Heart left ventricle (tissue), 16 donors: Measurements from ENCODE around the gene TRIOBP. TPM values are rescaled to one million over a fixed set of nuclear protein-coding genes. Genes with fewer than 3 reads are reported as not detected.

Experiments used
- ATAC-seq, 4 donors: fragments of 200-7000 bp; cut with Tn5 transposase; one replicate each; pipeline ENCODE4 v1.9.1; 2020 to 2022; ENCODE audit warnings: moderate library complexity in 4 of 4, mild to moderate bottlenecking in 3 of 4, moderate number of reproducible peaks in 1 of 4
- DNase-seq, 5 donors: peaks; one replicate each; pipeline ENCODE4 v3.0.0-alpha.2; 2020
- H3K27ac ChIP-seq, 12 donors: fragments of 200-600 bp; sonication (generic) in 4 of 12; one replicate each; pipeline versions ENCODE4 v1.5.0 to v1.8.0; 2016 to 2022; ENCODE audit warnings: mild to moderate bottlenecking in 2 of 12
- H3K27me3 ChIP-seq, 9 donors: fragments of 200-600 bp; sonication (generic) in 2 of 9; one replicate each; pipeline versions ENCODE4 v1.5.1 to v1.8.0; 2016 to 2022; ENCODE audit warnings: mild to moderate bottlenecking in 3 of 9
- H3K36me3 ChIP-seq, 9 donors: fragments of 200-600 bp; sonication (generic) in 2 of 9; one replicate each; pipeline versions ENCODE4 v1.5.0 to v1.8.0; 2018 to 2022; ENCODE audit warnings: mild to moderate bottlenecking in 2 of 9
- H3K4me1 ChIP-seq, 12 donors: fragments of 200-600 bp; sonication (generic) in 4 of 12; one replicate each; pipeline versions ENCODE4 v1.5.0 to v1.8.0; 2016 to 2022; ENCODE audit warnings: mild to moderate bottlenecking in 3 of 12
- H3K4me3 ChIP-seq, 12 donors: fragments of 200-600 bp; sonication (generic) in 4 of 12; one replicate each; pipeline versions ENCODE4 v1.5.0 to v1.8.0; 2017 to 2022; ENCODE audit warnings: mild to moderate bottlenecking in 9 of 12, moderate library complexity in 4 of 12
- H3K9me3 ChIP-seq, 12 donors: fragments of 200-600 bp; sonication (generic) in 4 of 12; one replicate each; pipeline versions ENCODE4 v1.5.0 to v1.8.0; 2016 to 2022; ENCODE audit warnings: mild to moderate bottlenecking in 1 of 12
- POLR2A ChIP-seq, 2 donors: fragments of 450-650 bp; IDR thresholded peaks; one replicate each; pipeline ENCODE4 v1.6.1; 2017; ENCODE audit warnings: antibody characterized with exemption in 2 of 2, mild to moderate bottlenecking in 2 of 2, moderate library complexity in 2 of 2
- WGBS, 4 donors: extraction: QIAGEN DNeasy Blood & Tissue Kit in 2 of 4; methylation state at CpG; one replicate each; pipeline versions ENCODE4 v1.1.5 to v1.1.7; 2013 to 2018; 5-methylcytosine and 5-hydroxymethylcytosine counted together
- intact Hi-C, 10 donors: fragments of 100-400 bp; cut with DNase I; formaldehyde crosslinking; loops; one replicate each; pipeline versions ENCODE4 v1.11.1 to v1.14.2; 2022
- polyA plus RNA-seq, 2 donors: library from polyadenylated mRNA; stranded (reverse); fragments of 200-250 nt; gene quantifications; one replicate each; pipeline ENCODE4 v1.2.3, GENCODE V29; 2013
- total RNA-seq, 9 donors: library from RNA; depleted of rRNA in 2 of 9; stranded (reverse); fragments of >200 nt in 2 of 9; fragmentation: NEBNext Ultra II Directional in 3 of 9; extraction: Animal tissue kit (Norgen Biotek cat#: 25700) in 3 of 9; gene quantifications; one replicate each; pipeline versions ENCODE4 v1.1.0 to v1.2.4, GENCODE V29; 2016 to 2023
- TF ChIP-seq, protein P1 (sequence below), 12 donors: fragments of 200-600 bp; sonication (generic) in 4 of 12; IDR thresholded peaks; one replicate each; pipeline versions ENCODE4 v1.5.0 to v1.8.0; 2018 to 2022; ENCODE audit warnings: antibody characterized with exemption in 12 of 12, mild to moderate bottlenecking in 5 of 12
- donor health status: ischemic (EF 13 %, LVEDD 7.1; RV severe dilation, severe dysfunction).
- donor health status: healthy with polysubstance abuse.
- donor health status: DM: no; HTN: yes; CAD: no.
- donor health status: DM: no; HTN: no; CAD: no.
- donor health status: ischemic (EF 25% LVEDD 6.9; RV normal size, moderate dysfunction).
- donor health status: ischemic (EF 25% LVEDD 5.7; RV mildly dilated, moderate dysfunction).
- donor health status: healthy.
- donor health status: DM: yes; HTN: yes; CAD: no.
- donor health status: ischemic (EF 35%, LVEDD 5.7; RV mildly dilated, moderate dysfunction).
- donor health status: nonischemic (EF 11% LVEDD 7.7; RV severe dilation, severe dysfunction).
- donor health status: DM: yes; HTN: yes; CAD: no.
- donor health status: PGD.
- donor health status: ischemic (EF 29% LVEDD 5.4; RV normal size, mild dysfunction).
- donor health status: nonischemic (EF 23%, LVEDD 6.1; RV moderate dilation, normal function).

The TRIOBP gene
- total and polyA plus RNA-seq, 11 donors = 54.9 to 147 (median 94.7) TPM

DNA sequence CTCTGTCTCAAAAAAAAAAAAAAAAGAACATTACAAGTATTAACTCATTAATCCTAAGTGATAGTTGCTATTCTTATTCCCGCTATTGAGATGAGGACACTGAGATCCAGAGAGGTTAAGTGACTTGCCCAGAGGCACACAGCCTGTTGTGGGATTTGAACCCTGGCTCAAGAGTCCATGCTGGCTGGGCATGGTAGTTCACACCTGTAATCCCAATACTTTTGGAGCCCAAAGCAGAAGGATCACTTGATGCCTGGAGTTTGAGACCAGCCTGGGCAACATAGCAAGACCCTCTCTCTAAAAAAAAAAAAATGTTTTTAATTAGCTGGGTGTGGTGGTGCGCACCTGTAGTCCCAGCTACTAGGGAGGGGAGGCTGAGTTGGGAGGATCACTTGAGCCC, 115.0 kb downstream of the TRIOBP start:
- ATAC-seq = no peak
- Histone ChIP-seq H3K36me3 (peaks cover 0 to 21% (median 8%) of the 10 kb centered on the region in 9 donors), H3K4me1 (peaks cover 0 to 25% (median 11%) of the 10 kb centered on the region in 12 donors), H3K27me3 (no peaks in the 10 kb centered on the region), H3K27ac (peak overlapping the region in 1 of 12 donors; percentile 35), H3K4me3 (no peak overlapping the region), H3K9me3 (no peaks in the 10 kb centered on the region)
- 92 to 98% (median 94%) methylated on average over 2 of the region's 2 CpGs for WGBS, 4 donors
- intact Hi-C loops = loop anchor here in 2 of 10 donors (10.0 kb wide), 2 partner anchors 123 to 153 kb away; no protein-coding TSS in a partner anchor
- TF ChIP-seq, protein P1, sequence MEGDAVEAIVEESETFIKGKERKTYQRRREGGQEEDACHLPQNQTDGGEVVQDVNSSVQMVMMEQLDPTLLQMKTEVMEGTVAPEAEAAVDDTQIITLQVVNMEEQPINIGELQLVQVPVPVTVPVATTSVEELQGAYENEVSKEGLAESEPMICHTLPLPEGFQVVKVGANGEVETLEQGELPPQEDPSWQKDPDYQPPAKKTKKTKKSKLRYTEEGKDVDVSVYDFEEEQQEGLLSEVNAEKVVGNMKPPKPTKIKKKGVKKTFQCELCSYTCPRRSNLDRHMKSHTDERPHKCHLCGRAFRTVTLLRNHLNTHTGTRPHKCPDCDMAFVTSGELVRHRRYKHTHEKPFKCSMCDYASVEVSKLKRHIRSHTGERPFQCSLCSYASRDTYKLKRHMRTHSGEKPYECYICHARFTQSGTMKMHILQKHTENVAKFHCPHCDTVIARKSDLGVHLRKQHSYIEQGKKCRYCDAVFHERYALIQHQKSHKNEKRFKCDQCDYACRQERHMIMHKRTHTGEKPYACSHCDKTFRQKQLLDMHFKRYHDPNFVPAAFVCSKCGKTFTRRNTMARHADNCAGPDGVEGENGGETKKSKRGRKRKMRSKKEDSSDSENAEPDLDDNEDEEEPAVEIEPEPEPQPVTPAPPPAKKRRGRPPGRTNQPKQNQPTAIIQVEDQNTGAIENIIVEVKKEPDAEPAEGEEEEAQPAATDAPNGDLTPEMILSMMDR (IDR thresholded peaks at IDR 0.05) = no peak
- TF ChIP-seq POLR2A (IDR thresholded peaks at IDR 0.05) = no peak
- no peak for DNase-seq

DNA sequence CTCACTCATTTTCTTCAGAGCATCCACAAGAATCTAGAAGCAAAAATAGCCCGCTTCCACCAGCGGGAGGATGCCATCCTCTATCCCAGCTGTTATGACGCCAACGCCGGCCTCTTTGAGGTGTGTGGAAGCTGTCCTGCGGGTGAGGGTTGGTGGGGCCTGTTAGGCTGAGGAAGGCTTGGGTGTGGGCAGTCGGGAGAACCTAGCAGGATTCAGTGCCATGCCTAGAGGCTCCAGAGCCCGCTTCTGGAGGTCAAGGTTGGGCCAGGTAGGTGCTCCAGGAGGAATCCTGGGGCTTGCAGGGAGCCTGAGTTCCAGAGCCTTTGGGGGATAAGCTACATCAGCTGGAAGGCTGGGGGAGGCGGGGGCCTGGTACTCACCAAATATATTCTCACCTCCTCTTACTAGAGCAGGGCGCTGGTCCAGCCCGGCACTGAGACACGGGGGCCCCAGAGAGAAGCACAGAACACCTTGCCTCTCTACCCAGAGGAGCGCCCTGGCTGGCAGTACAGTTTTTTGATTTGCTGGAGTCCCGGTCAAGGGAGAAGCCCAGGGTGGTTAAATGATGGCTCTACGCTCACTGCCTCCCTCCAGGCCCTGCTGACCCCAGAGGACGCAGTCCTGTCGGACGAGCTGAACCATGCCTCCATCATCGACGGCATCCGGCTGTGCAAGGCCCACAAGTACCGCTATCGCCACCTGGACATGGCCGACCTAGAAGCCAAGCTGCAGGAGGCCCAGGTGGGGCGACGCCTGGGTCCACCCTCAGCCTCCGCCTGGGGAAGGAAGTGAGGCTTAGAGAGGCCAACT, 116.2 kb downstream of the TRIOBP start:
- intact Hi-C loops = loop anchor here in 2 of 10 donors (10.0 kb wide), 2 partner anchors 122 to 152 kb away; no protein-coding TSS in a partner anchor
- 93 to 96% (median 94%) methylated on average over 17 to 27 of the region's 27 CpGs for WGBS, 4 donors
- peaks cover 0 to 21% (median 8%) of the 10 kb centered on the region in 9 donors for H3K36me3 ChIP-seq
- H3K9me3 ChIP-seq = no peaks in the 10 kb centered on the region
- DNase-seq = no peak
- no peaks in the 10 kb centered on the region for H3K27me3 ChIP-seq
- H3K4me1 ChIP-seq = peaks cover 3 to 28% (median 14%) of the 10 kb centered on the region in 12 donors
- H3K4me3 ChIP-seq = no peak overlapping the region
- TF ChIP-seq POLR2A (IDR thresholded peaks at IDR 0.05) = no peak
- TF ChIP-seq, protein P1 (IDR thresholded peaks at IDR 0.05) = no peak
- ATAC-seq = no peak
- H3K27ac ChIP-seq = peak overlapping the region in 1 of 12 donors; percentile 35

DNA sequence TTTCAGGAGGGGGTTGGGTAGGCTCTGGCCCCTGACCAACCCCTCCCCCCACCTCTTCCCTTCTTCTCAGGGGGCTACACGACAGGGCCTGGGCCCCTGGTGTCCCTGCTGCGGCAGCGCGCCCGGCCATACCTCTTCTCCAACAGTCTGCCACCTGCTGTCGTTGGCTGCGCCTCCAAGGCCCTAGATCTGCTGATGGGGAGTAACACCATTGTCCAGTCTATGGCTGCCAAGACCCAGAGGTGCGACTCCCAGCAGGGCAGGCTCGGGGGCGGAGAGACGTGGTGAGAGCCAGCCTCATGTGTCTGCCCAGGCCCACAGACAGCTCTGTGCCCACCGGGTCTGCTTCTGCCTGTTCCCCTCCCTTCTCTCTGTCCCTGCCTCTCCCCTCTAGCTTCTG, 118.7 kb downstream of the TRIOBP start:
- ATAC-seq (no peak), DNase-seq (no peak)
- no peaks in the 10 kb centered on the region for H3K9me3 ChIP-seq
- peaks cover 0 to 18% (median 0%) of the 10 kb centered on the region in 9 donors for H3K27me3 ChIP-seq
- H3K4me3 ChIP-seq = no peak overlapping the region
- 86 to 93% (median 87%) methylated on average over 12 of the region's 12 CpGs for WGBS, 4 donors
- no peak for TF ChIP-seq POLR2A (IDR thresholded peaks at IDR 0.05)
- TF ChIP-seq, protein P1 (IDR thresholded peaks at IDR 0.05) = no peak
- H3K27ac ChIP-seq = no peak overlapping the region
- intact Hi-C loops = loop anchor here in 7 of 10 donors (5.0 to 10.0 kb wide), 4 partner anchors 119 to 152 kb away; no protein-coding TSS in a partner anchor
- H3K36me3 ChIP-seq = peaks cover 0 to 21% (median 8%) of the 10 kb centered on the region in 9 donors
- H3K4me1 ChIP-seq = peaks cover 2 to 28% (median 18%) of the 10 kb centered on the region in 12 donors

DNA sequence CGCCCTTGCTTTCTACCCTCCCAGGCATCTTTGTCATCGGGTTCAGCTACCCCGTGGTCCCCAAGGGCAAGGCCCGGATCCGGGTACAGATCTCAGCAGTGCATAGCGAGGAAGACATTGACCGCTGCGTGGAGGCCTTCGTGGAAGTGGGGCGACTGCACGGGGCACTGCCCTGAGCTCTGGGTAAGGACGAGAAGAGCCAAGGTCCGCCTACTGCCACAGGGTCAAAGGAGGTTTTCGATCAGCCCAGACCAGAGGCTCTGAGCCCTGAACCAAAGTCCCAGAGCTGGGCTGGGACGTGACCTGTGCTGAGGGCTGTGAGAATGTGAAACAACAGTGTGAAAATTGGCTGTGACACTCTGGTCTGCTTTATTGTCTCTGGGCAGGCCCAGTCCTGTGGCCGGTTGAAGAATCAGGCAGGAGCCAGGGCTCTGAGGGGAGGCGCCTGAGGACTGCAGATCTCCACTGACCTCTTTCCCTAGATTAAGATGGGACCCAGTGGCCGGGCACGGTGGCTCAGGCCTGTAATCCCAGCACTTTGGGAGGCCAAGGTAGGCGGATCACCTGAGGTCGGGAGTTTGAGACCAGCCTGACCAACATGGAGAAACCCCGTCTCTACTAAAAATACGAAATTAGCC, 119.8 kb downstream of the TRIOBP start:
- Histone ChIP-seq H3K36me3 (peaks cover 0 to 21% (median 8%) of the 10 kb centered on the region in 9 donors), H3K27ac (no peak overlapping the region), H3K27me3 (peaks cover 0 to 18% (median 0%) of the 10 kb centered on the region in 9 donors), H3K9me3 (no peaks in the 10 kb centered on the region), H3K4me1 (peaks cover 2 to 28% (median 18%) of the 10 kb centered on the region in 12 donors), H3K4me3 (no peak overlapping the region)
- DNase-seq (no peak), ATAC-seq (no peak)
- intact Hi-C loops = loop anchor here (1.0 to 10.0 kb wide), 8 partner anchors 46 to 151 kb away; no protein-coding TSS in a partner anchor
- TF ChIP-seq, protein P1 (IDR thresholded peaks at IDR 0.05) = no peak
- TF ChIP-seq POLR2A (IDR thresholded peaks at IDR 0.05) = no peak
- WGBS, 4 donors = 89 to 95% (median 92%) methylated on average over 23 of the region's 23 CpGs
